ENCODE measurements around the gene MAGI3. TPM values are rescaled to one million over a fixed set of nuclear protein-coding genes. Genes with fewer than 3 reads are reported as not detected.
"Not testable (repeated sequence)": the region's sequence is repeated elsewhere in the genome, so short reads cannot be mapped to it uniquely, and the experiment has no call there.

The MAGI3 gene
- total and polyA plus RNA-seq, 11 donors: 2.1 to 10.0 (median 8.1) TPM

GRCh38 chr1:113401067-113401466 is 10.8 kb downstream of the MAGI3 start:
- no peak for TF ChIP-seq CTCF (IDR thresholded peaks at IDR 0.05)
- no peak for TF ChIP-seq POLR2A (IDR thresholded peaks at IDR 0.05)
- Histone ChIP-seq H3K27ac (no peak overlapping the region), H3K9me3 (no peaks in the 10 kb centered on the region), H3K4me3 (no peak overlapping the region), H3K36me3 (no peaks in the 10 kb centered on the region), H3K27me3 (no peaks in the 10 kb centered on the region), H3K4me1 (peaks cover 0 to 32% (median 6%) of the 10 kb centered on the region in 12 donors)
- ATAC-seq: no peak
- intact Hi-C loops (cut with DNase I): loop anchor here in 1 of 10 donors (10.0 kb wide), 1 partner anchor 64 kb away; no protein-coding TSS in a partner anchor
- WGBS, 4 donors: 42 to 51% (median 49%) methylated on average over 4 of the region's 4 CpGs
- no peak for DNase-seq

GRCh38 chr1:113401728-113402127 is 11.4 kb downstream of the MAGI3 start:
- no peak for ATAC-seq
- intact Hi-C loops (cut with DNase I): loop anchor here in 1 of 10 donors (10.0 kb wide), 1 partner anchor 63 kb away; no protein-coding TSS in a partner anchor
- no peak for TF ChIP-seq POLR2A (IDR thresholded peaks at IDR 0.05)
- no peak for TF ChIP-seq CTCF (IDR thresholded peaks at IDR 0.05)

GRCh38 chr1:113403065-113403464 is 12.8 kb downstream of the MAGI3 start:
- Histone ChIP-seq H3K9me3 (no peaks in the 10 kb centered on the region), H3K27me3 (no peaks in the 10 kb centered on the region), H3K27ac (no peak overlapping the region), H3K36me3 (no peaks in the 10 kb centered on the region), H3K4me3 (no peak overlapping the region), H3K4me1 (peaks cover 0 to 32% (median 6%) of the 10 kb centered on the region in 12 donors)
- TF ChIP-seq POLR2A (IDR thresholded peaks at IDR 0.05): no peak
- no peak for TF ChIP-seq CTCF (IDR thresholded peaks at IDR 0.05)
- DNase-seq (no peak), ATAC-seq (no peak)
- WGBS, 4 donors: 0 to 89% (median 64%) methylated on average over 1 of the region's 1 CpG
- intact Hi-C loops (cut with DNase I): loop anchor here in 1 of 10 donors (10.0 kb wide), 1 partner anchor 62 kb away; no protein-coding TSS in a partner anchor

More at GRCh38 chr1:113401728-113402127, 11.4 kb downstream of the MAGI3 start:
- WGBS, 4 donors: 93 to 98% (median 95%) methylated on average over 3 of the region's 3 CpGs
- Histone ChIP-seq H3K27ac (no peak overlapping the region), H3K4me1 (peaks cover 0 to 32% (median 6%) of the 10 kb centered on the region in 12 donors), H3K4me3 (no peak overlapping the region), H3K27me3 (no peaks in the 10 kb centered on the region), H3K9me3 (no peaks in the 10 kb centered on the region), H3K36me3 (no peaks in the 10 kb centered on the region)
- DNase-seq: no peak

GRCh38 chr1:113405573-113405972 is 15.3 kb downstream of the MAGI3 start:
- DNase-seq: no peak
- intact Hi-C loops (cut with DNase I): loop anchor here in 1 of 10 donors (10.0 kb wide), 1 partner anchor 59 kb away; no protein-coding TSS in a partner anchor
- TF ChIP-seq CTCF (IDR thresholded peaks at IDR 0.05) (no peak), POLR2A (IDR thresholded peaks at IDR 0.05) (no peak)
- Histone ChIP-seq H3K27me3 (no peaks in the 10 kb centered on the region), H3K4me1 (peaks cover 0 to 15% (median 5%) of the 10 kb centered on the region in 12 donors), H3K9me3 (no peaks in the 10 kb centered on the region), H3K36me3 (no peaks in the 10 kb centered on the region), H3K27ac (no peak overlapping the region), H3K4me3 (no peak overlapping the region)
- ATAC-seq: peak in 1 of 4 donors; percentile 33
- WGBS, 4 donors: 81 to 85% (median 83%) methylated on average over 2 of the region's 2 CpGs

GRCh38 chr1:113406149-113406548 is 15.8 kb downstream of the MAGI3 start:
- H3K4me1 ChIP-seq: peaks cover 0 to 15% (median 5%) of the 10 kb centered on the region in 12 donors
- not testable (repeated sequence) for DNase-seq, H3K27ac ChIP-seq, H3K27me3 ChIP-seq, H3K4me3 ChIP-seq, H3K9me3 ChIP-seq, H3K36me3 ChIP-seq, ATAC-seq
- intact Hi-C loops (cut with DNase I): loop anchor here in 1 of 10 donors (10.0 kb wide), 1 partner anchor 59 kb away; no protein-coding TSS in a partner anchor
- WGBS, 4 donors: 89 to 96% (median 94%) methylated on average over 4 of the region's 4 CpGs
